ENCODE measurements around the gene EHHADH. TPM values are rescaled to one million over a fixed set of nuclear protein-coding genes. Genes with fewer than 3 reads are reported as not detected.
"Not testable (repeated sequence)": the region's sequence is repeated elsewhere in the genome, so short reads cannot be mapped to it uniquely, and the experiment has no call there.

EHHADH gene
- total RNA-seq (10 to 100 TPM in 1 of 2 donors, 1 to 10 TPM in 1; 7.4 to 13.5 TPM), polyA plus RNA-seq (ENCODE audit: insufficient read length in 6 of 6) (10 to 100 TPM; 10.4 to 13.2 (median 12.0) TPM)
- long read RNA-seq, donor 1, partial matches to known transcripts = 104 of 106 reads
- long read RNA-seq, donor 1, other reads (novel, unspliced or antisense) = 0 of 106 reads
- long read RNA-seq, donor 2, partial matches to known transcripts = 118 of 118 reads
- long read RNA-seq, donor 2, other reads (novel, unspliced or antisense) = 0 of 118 reads
- long read RNA-seq, donor 3, partial matches to known transcripts = 0 of 1 reads
- long read RNA-seq, donor 3, other reads (novel, unspliced or antisense) = 0 of 1 reads
- long read RNA-seq, donor 4, partial matches to known transcripts = 0 of 4 reads
- long read RNA-seq, donor 4, other reads (novel, unspliced or antisense) = 1 of 4 reads
- long read RNA-seq, donor 5, partial matches to known transcripts = 31 of 90 reads
- long read RNA-seq, donor 5, other reads (novel, unspliced or antisense) = 57 of 90 reads
- long read RNA-seq, donor 6, partial matches to known transcripts = 101 of 101 reads
- long read RNA-seq, donor 6, other reads (novel, unspliced or antisense) = 0 of 101 reads
- long read RNA-seq, donor 7 = 0 reads
- long read RNA-seq, donor 8, partial matches to known transcripts = 0 of 1 reads
- long read RNA-seq, donor 8, other reads (novel, unspliced or antisense) = 0 of 1 reads
- long read RNA-seq, donor 9 = 0 reads
- long read RNA-seq, donor 10 = 0 reads
- long read RNA-seq, donor 11, partial matches to known transcripts = 162 of 162 reads
- long read RNA-seq, donor 11, other reads (novel, unspliced or antisense) = 0 of 162 reads
- long read RNA-seq, donor 12, partial matches to known transcripts = 81 of 81 reads
- long read RNA-seq, donor 12, other reads (novel, unspliced or antisense) = 0 of 81 reads

DNA sequence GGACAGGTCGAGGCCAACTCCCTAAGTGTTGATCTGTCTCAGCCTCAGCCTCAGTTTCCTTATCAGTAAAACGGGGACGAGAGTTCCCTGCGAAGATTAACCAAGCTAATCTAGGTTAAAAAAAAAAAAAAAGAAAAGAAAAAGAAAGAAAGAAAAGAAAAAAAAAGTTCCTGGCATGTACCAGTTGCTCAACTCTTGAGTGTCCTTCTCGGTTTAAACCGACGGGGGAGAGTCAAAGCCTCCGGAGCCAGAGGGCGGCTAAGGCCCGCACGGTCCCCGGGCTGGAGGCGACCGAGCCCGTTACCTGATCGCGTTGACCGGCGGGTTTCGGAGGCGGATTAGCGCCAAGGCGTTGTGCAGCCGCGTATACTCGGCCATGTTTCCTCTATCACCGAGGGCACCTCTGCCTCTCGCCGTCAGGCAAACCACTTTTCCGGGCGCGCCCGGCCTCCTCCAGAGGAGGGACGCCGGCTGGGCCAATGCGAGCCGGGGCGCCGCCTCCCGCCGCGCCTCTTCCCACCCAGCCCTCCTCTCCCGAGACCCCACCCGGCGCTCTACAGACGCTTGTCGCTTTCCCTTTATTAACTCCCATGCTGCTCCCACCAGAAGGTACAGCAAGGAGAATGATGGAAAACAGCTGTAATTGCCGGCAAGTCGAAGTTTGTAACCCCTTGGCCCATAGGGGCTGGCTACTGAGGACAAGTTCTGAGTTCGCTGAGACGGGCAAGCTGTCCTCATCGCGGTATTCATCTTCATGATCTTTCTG is at the start of gene EHHADH:
TSS of gene EHHADH (minus strand) at position 405 of the 766 bp plus-strand sequence. CDS start at position 378, 27 bp downstream.
- ATAC-seq (peak; percentile 100), DNase-seq (peak; percentile 67 to 96 (median 86))
- H3K36me3 ChIP-seq = no peaks in the 10 kb centered on the region
- H3K4me1 ChIP-seq = no peaks in the 10 kb centered on the region
- peak within 1 kb of the TSS in 1 of 2 donors; percentile 72 for H3K27ac ChIP-seq
- H3K27me3 ChIP-seq = no peaks in the 10 kb centered on the region
- TF ChIP-seq CTCF (IDR thresholded peaks at IDR 0.05) = no peak
- peaks cover 0 to 15% of the 10 kb centered on the region in 2 donors for H3K9me3 ChIP-seq
- peak within 1 kb of the TSS; percentile 43 to 48 for H3K4me3 ChIP-seq
- intact Hi-C loops (cut with DNase I) = no loop called here

- H3K27me3 ChIP-seq; ATAC-seq; H3K4me3 ChIP-seq; intact Hi-C loops (cut with DNase I); H3K36me3 ChIP-seq; DNase-seq; H3K9me3 ChIP-seq: not testable (repeated sequence)
- Histone ChIP-seq H3K4me1 (peaks cover 0 to 17% of the 10 kb centered on the region in 2 donors), H3K27ac (peak overlapping the region in 1 of 2 donors; percentile 33)
Measured at GRCh38 chr3:185299918-185300426, 46.1 kb upstream of the EHHADH start.

DNA sequence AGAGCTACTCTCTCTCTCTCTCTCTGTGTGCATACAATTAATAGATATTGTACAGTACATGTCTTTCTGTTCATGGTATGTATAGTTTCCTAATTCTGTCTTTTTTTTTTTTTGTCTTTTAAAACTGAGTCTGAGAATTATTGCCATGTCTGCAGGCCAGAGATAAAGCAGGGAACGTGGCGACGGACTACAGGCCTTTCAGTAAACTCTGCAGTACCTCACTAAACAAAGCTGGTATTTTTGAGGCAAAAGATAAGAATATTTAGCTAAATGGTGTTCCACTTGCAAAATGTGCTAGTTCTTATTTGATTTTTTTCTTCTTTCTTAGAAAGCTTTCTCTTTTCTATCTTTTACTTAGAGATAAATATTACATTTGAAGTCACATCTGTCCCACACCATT is 44.0 kb upstream of the EHHADH start:
- no peak overlapping the region for H3K27ac ChIP-seq
- ATAC-seq = no peak

GRCh38 chr3:185292238-185292637 is 38.4 kb upstream of the EHHADH start:
- intact Hi-C loops (cut with DNase I) = no loop called here
- Histone ChIP-seq H3K4me3 (no peak overlapping the region), H3K27ac (no peak overlapping the region), H3K9me3 (no peaks in the 10 kb centered on the region), H3K4me1 (no peaks in the 10 kb centered on the region), H3K27me3 (no peaks in the 10 kb centered on the region), H3K36me3 (peaks cover 0 to 6% of the 10 kb centered on the region in 2 donors)
- ATAC-seq (no peak), DNase-seq (no peak)
- no peak for TF ChIP-seq CTCF (IDR thresholded peaks at IDR 0.05)

More for the DNA sequence above, 44.0 kb upstream of the EHHADH start:
- intact Hi-C loops (cut with DNase I) = no loop called here
- no peaks in the 10 kb centered on the region for H3K27me3 ChIP-seq
- no peak overlapping the region for H3K4me3 ChIP-seq
- H3K4me1 ChIP-seq = peaks cover 0 to 17% of the 10 kb centered on the region in 2 donors
- H3K9me3 ChIP-seq = no peaks in the 10 kb centered on the region
- TF ChIP-seq CTCF (IDR thresholded peaks at IDR 0.05) = no peak
- peaks cover 0 to 4% of the 10 kb centered on the region in 2 donors for H3K36me3 ChIP-seq
- no peak for DNase-seq

- Histone ChIP-seq H3K4me1 (no peaks in the 10 kb centered on the region), H3K27ac (no peak overlapping the region), H3K4me3 (no peak overlapping the region), H3K9me3 (no peaks in the 10 kb centered on the region), H3K36me3 (peaks cover 0 to 6% of the 10 kb centered on the region in 2 donors), H3K27me3 (no peaks in the 10 kb centered on the region)
- intact Hi-C loops (cut with DNase I) = no loop called here
- TF ChIP-seq CTCF (IDR thresholded peaks at IDR 0.05) = no peak
- no peak for ATAC-seq
- no peak for DNase-seq
Measured at GRCh38 chr3:185290266-185290665, 36.4 kb upstream of the EHHADH start.
